ENCODE results near the gene HLCS.

- TF ChIP-seq CTCF (IDR thresholded peaks at IDR 0.05; ENCODE audit: low read length), result no peak
- no peak for TF ChIP-seq EZH2phosphoT487 (IDR thresholded peaks at IDR 0.05; ENCODE audit: low read length)
Measured at GRCh38 chr21:36932161-36932816, 34.2 kb downstream of the HLCS start.
